BJ (cell line): Measurements from ENCODE around the gene ABCC4. TPM values are rescaled to one million over a fixed set of nuclear protein-coding genes. Genes with fewer than 3 reads are reported as not detected.
"Not testable (repeated sequence)": the region's sequence is repeated elsewhere in the genome, so short reads cannot be mapped to it uniquely, and the experiment has no call there.

Experiments
- CTCF ChIA-PET: fragments of 350-600 bp; formaldehyde crosslinking; extraction: SDS; loops from one replicate; lab custom pipeline; 2021; ENCODE audit warnings: antibody characterized with exemption, inconsistent platforms; lab: Yijun Ruan, JAX
- POLR2A ChIA-PET: fragments of 300-600 bp; sonication (Branson Sonifier 250); formaldehyde crosslinking; extraction: SDS; loops from one replicate; lab custom pipeline; 2021; ENCODE audit warnings: antibody characterized with exemption; lab: Charles Lee
- DNase-seq: peaks from one replicate; pipeline ENCODE4 v3.0.0-alpha.2; 2011; ENCODE audit warnings: low read depth
- H3K27me3 ChIP-seq: 2 replicates; pipeline ENCODE4 v1.6.0; 2011; ENCODE audit warnings: low read length; ENCODE audit not compliant: control insufficient read depth, insufficient read depth
- H3K36me3 ChIP-seq: 2 replicates; pipeline ENCODE4 v1.5.1; 2011; ENCODE audit warnings: low read length; ENCODE audit not compliant: control insufficient read depth, insufficient read depth
- H3K4me3 ChIP-seq: 2 replicates; pipeline ENCODE4 v1.5.1; 2011; ENCODE audit warnings: low read depth, mild to moderate bottlenecking, control low read depth, low read length
- CTCF ChIP-seq: IDR thresholded peaks from 2 replicates; pipeline ENCODE4 v1.5.1; 2011; ENCODE audit warnings: low read depth, mild to moderate bottlenecking, control low read depth, inconsistent platforms, low read length, moderate library complexity; ENCODE audit not compliant: insufficient read depth
- polyA plus RNA-seq: library from polyadenylated mRNA; depleted of rRNA; stranded (reverse); fragments of >200 nt; gene quantifications from 2 replicates; pipeline ENCODE4 v1.2.3, GENCODE V29; 2011

The ABCC4 gene
- polyA plus RNA-seq, 1 experiment = 11.2 TPM

GRCh38 chr13:95295026-95295425, 6.2 kb downstream of the ABCC4 start:
- no peak for DNase-seq
- H3K4me3 ChIP-seq = no peak overlapping the region
- TF ChIP-seq CTCF = no peak
- no peaks in the 10 kb centered on the region for H3K27me3 ChIP-seq
- ChIA-PET CTCF (interaction anchor here (3.5 kb wide), 1 partner anchor 86 kb away, joined by 14 read pairs; no protein-coding TSS in a partner anchor), POLR2A (no interaction called here)
- H3K36me3 ChIP-seq = no peaks in the 10 kb centered on the region; the same call in 1 of the 2 replicates

- H3K4me3 ChIP-seq = no peak overlapping the region
- no peaks in the 10 kb centered on the region; the same call in 1 of the 2 replicates for H3K36me3 ChIP-seq
- POLR2A ChIA-PET = no interaction called here
- no peak for DNase-seq
- CTCF ChIA-PET = interaction anchor here (1.2 to 1.4 kb wide), 2 partner anchors 51 to 88 kb away, joined by 3 read pairs; no protein-coding TSS in a partner anchor
- no peaks in the 10 kb centered on the region for H3K27me3 ChIP-seq
- no peak for TF ChIP-seq CTCF
Observed at GRCh38 chr13:95292622-95293021, 8.6 kb downstream of the ABCC4 start.

GRCh38 chr13:95289901-95290300, 11.3 kb downstream of the ABCC4 start:
- POLR2A ChIA-PET, H3K27me3 ChIP-seq, DNase-seq, H3K4me3 ChIP-seq, H3K36me3 ChIP-seq: not testable (repeated sequence)
- CTCF ChIA-PET = interaction anchor here (1.0 to 2.5 kb wide), 3 partner anchors 9 to 98 kb away, joined by 4 to 7 read pairs (median 7); partner anchors contain the start of gene ABCC4

GRCh38 chr13:95289020-95289444, 12.2 kb downstream of the ABCC4 start:
- no peak for TF ChIP-seq CTCF
- POLR2A ChIA-PET = no interaction called here
- DNase-seq = no peak
- H3K36me3 ChIP-seq = no peaks in the 10 kb centered on the region; the same call in 1 of the 2 replicates
- CTCF ChIA-PET = interaction anchor here (1.2 to 2.1 kb wide), 2 partner anchors 10 to 97 kb away, joined by 4 to 7 read pairs; no protein-coding TSS in a partner anchor
- no peaks in the 10 kb centered on the region for H3K27me3 ChIP-seq
- H3K4me3 ChIP-seq = no peak overlapping the region

GRCh38 chr13:95284436-95284835, 16.8 kb downstream of the ABCC4 start:
- H3K27me3 ChIP-seq = no peaks in the 10 kb centered on the region
- POLR2A ChIA-PET = no interaction called here
- TF ChIP-seq CTCF = no peak
- no peaks in the 10 kb centered on the region for H3K36me3 ChIP-seq
- no peak for DNase-seq
- no peak overlapping the region for H3K4me3 ChIP-seq
- CTCF ChIA-PET = interaction anchor here (1.0 to 1.4 kb wide), 3 partner anchors 17 to 95 kb away, joined by 3 to 4 read pairs (median 4); partner anchors contain the start of gene ABCC4

- Histone ChIP-seq H3K4me3 (no peak overlapping the region), H3K27me3 (no peaks in the 10 kb centered on the region), H3K36me3 (no peaks in the 10 kb centered on the region)
- ChIA-PET POLR2A (no interaction called here), CTCF (interaction anchor here (0.7 kb wide), 1 partner anchor 126 kb away, joined by 3 read pairs; no protein-coding TSS in a partner anchor)
- DNase-seq = no peak
- no peak for TF ChIP-seq CTCF
Observed at GRCh38 chr13:95279016-95279415, 22.2 kb downstream of the ABCC4 start.
